Measurements from ENCODE around the gene COG4. TPM values are rescaled to one million over a fixed set of nuclear protein-coding genes. Genes with fewer than 3 reads are reported as not detected.
"Not testable (repeated sequence)": the region's sequence is repeated elsewhere in the genome, so short reads cannot be mapped to it uniquely, and the experiment has no call there.

The COG4 gene
- 36.9 TPM for total RNA-seq
- long read RNA-seq, transcript COG4-201 (19 exons, 2,833 nt) = major isoform, 127 of 162 reads
- long read RNA-seq, transcript COG4-202 (18 exons, 2,756 nt) = minor isoform, 5 of 162 reads
- long read RNA-seq, partial matches to known transcripts = 11 of 162 reads
- long read RNA-seq, other reads (novel, unspliced or antisense) = 19 of 162 reads

DNA sequence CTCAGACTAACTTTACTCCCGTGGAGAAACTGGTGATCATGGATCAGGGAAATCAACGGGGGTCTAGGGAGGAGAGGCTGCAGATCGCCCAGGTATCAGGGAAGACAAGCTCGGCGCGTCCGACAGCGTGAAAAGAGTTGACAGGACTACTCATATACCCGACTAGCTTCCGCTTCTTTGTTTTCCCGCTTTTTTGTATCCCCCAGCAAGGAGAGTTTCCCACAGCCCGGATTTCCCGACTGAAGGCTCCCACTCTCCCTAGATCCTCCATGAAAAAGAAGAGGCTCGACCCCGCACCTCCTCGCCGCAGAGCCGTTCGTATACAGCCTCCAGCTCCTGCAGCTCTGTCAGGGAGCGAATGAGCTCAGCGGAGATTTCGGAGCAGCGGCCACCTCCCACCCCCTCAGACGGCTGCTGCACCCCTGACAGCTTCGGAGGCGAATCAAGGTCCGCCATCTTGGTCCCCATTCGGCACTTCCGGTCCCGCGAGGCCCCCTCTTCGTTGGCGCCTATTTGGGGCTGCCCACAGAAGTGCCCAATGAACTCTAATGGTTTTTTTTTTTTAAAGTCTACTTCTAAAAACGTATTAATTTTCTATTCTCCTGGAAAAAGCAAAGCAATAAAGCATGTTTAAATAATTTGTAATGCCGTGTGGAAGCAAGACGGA is at the start of gene COG4:
Gene COG4, minus strand, starts transcription at position 479 of the 667 bp plus-strand sequence. Its CDS starts 11 bp downstream, at position 468.
- peak; percentile 94 for DNase-seq (ENCODE audit: low spot score)

DNA sequence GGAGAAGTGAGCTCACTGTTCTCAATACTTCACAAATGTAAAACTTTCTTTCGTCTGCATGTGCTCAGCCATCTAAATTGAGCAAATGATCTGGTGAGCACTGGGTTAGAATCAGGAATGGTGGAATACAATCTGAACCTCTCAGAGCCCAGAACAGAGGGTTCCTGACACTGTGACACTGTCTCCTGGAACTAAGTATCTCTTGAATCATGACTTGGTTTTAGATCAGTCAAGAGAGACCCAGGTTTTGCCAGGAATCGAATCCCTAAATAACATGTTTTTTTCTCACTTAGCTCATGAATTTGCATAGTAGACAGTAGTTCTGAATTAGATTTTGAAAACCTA is 49.5 kb upstream of the COG4 start:
- no peak for DNase-seq (ENCODE audit: low spot score)

DNA sequence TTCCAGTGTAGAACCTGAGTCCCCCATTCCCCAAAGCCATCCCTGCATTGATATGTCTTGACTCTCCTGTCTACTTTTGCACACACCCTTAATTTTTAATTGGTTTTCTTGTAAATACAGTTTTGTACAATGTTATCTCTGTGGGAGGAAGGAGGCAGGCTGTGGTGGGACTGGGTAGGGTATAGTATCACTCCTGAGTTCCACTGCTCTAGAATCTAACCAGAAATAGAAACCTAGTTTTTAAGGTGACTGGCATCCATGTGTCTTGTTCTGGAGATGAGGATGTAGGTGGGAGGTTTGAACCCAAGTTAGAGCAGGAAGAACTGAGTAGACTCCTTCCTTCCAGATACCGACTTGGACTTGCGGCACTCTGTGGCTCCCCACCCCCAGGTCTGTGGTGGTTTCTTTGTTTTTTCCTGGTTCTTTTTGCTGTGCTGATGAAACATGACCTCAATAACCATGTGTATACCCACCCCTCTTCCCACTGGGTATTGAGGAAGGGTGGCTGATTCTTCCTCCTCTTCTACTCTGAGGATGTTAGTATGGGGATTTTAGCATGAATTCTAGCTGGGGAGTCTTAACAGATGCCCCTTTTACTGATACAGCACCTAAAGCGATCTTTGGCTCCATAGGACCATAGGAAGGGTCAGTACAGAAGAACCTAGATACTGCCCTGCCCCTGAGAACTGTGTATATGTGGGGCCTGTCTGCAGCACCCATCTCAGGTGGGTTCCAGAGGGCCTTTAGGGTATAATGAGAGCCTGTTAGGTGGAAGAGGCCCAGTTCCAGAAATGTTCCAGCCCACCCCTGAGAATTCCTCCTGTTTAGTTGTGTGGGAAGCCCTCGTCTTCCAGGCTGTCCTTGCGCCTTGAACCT is 48.9 kb upstream of the COG4 start:
- DNase-seq (ENCODE audit: low spot score) = no peak

DNA sequence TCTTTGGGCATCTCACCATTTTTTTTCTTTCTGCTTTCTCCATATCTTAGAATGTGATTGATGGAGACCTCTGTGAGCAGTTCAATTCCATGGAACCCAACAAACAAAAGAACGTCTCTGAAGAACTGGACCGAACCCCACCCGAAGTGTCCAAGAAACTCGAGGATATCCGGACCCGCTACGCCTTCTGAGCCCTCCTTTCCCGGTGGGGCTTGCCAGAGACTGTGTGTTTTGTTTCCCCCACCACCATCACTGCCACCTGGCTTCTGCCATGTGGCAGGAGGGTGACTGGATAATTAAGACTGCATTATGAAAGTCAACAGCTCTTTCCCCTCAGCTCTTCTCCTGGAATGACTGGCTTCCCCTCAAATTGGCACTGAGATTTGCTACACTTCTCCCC is 48.3 kb upstream of the COG4 start:
- DNase-seq (ENCODE audit: low spot score) = peak; percentile 51

DNA sequence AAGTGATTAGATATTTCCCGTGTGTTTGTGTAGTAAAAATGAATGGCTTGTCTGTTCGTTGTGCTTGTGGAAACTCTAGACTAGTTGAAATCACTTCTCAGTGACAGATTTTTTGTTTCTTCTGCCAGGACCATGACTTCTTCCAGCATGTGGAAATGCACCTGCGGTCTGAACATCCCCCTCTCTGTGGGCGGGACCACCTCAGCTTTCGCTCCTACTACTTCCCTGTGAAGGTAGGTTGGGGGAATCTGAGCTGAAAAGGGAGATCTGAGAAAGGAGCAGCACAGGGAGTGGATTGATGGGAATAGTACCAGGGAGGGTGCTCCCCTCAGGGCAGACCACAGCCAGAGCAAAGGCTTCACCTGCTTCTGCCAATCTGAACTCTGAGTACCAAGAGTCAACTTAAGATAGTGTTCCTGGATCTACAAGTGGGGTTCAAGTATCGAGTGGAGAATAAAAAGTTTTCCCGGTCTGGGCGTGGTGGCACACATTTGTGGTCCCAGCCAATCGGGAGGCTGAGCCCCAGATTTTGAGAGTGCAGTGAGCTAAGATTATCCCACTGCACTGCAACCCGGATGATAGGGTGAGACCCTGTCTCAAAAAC is 47.7 kb upstream of the COG4 start:
- peak; percentile 39 for DNase-seq (ENCODE audit: low spot score)

DNA sequence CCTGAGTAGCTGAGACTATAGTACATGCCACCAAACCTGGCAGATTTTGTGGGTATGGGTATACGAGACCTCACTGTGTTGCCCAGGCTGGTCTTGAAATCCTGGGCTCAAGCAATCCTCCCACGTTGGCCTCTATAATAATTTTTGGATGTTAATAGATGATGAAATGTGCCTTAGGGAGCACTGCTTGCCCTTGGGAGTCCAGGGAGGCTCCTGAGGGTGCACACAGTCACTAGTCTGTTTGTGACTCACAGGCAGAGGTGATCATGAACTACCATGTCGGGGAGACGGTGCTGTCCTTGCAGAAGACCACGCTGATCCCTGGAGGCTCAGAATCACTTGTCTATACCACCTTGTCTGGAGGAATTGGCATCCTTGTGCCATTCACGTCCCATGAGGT is 46.4 kb upstream of the COG4 start:
- peak; percentile 35 for DNase-seq (ENCODE audit: low spot score)

DNA sequence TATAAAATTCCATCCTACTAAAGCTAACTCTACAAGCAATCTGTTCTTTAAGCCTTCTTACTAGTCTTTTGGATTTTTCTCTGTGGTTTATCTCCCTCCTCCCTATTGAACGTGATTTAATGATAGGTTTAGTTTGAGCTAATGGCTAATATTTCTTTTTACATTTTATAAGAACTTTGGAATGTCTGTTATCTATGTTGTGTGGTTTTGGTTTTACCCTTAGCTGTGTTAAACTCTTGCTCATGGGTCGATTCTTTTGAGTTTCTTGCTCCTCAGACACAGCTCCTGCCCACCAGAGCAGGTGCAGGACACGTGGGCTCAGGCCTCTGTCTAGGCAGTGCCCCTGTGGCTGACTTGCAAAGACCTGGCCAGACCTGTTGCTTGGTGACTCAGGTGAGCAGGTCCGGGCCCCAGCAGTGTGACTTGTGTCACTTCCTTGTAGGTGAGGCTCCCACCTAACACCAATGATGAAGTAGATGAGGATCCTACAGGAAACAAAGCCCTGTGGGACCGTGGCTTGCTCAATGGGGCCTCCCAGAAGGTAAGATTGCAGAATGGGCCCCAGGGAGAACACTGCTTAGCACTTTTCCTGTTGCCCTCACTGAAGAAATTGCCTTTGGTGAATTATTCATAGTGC is 45.4 kb upstream of the COG4 start:
- peak; percentile 84 for DNase-seq (ENCODE audit: low spot score)

DNA sequence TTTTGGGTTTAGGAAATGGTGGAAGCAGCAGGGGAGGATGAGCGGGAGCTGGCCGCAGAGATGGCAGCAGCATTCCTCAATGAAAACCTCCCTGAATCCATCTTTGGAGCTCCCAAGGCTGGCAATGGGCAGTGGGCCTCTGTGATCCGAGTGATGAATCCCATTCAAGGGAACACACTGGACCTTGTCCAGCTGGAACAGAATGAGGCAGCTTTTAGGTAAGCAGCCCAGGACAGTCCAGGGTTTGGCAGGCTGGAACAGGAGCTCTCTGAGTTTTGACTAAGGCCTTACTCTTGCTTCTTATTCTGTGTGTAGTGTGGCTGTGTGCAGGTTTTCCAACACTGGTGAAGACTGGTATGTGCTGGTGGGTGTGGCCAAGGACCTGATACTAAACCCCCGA is 41.7 kb upstream of the COG4 start:
- no peak for DNase-seq (ENCODE audit: low spot score)

DNA sequence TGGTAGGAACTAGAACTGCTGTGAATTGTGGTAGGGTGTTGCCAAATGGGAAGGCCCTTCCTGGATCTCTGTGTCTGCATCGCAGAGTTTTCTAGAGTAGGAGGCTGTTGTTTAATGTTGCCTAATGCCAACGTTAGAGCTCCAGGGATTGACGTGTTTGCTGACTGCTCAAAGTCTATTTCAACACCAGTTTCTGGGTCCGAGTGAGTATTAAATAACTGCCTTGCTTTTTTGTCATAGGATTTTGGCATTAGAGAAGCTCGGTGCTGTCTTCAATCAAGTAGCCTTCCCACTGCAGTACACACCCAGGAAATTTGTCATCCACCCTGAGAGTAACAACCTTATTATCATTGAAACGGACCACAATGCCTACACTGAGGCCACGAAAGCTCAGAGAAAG is 40.3 kb upstream of the COG4 start:
- DNase-seq (ENCODE audit: low spot score) = no peak

DNA sequence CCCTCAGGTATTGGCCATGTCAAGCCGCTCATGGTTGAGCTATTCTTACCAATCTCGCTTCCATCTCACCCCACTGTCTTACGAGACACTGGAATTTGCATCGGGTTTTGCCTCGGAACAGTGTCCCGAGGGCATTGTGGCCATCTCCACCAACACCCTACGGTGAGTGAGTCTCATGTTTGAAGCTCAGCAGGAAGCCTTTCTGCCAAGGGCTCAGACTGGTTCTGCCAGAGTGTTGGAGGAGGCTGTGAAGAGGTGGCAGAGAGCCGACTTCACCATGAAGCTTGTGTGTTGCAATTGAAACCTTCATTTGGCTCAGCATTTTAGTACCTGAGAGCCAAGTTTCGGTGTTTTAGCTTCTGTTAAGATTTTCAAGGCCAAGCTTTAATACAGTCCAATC is 38.3 kb upstream of the COG4 start:
- no peak for DNase-seq (ENCODE audit: low spot score)

DNA sequence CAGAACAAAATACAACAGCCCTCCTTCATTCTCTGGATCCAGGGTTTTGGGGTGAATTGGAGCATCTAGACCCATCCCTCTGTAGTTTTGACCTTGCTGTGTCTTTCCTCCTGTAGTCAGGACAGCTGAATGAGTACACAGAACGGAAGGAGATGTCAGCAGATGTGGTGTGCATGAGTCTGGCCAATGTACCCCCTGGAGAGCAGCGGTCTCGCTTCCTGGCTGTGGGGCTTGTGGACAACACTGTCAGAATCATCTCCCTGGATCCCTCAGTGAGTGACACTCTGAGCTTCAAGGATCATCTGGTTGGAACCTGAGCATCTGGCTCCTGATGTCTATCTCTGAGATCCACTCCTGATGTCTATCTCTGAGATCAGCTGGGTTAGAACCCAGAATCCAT is 32.7 kb upstream of the COG4 start:
- no peak for DNase-seq (ENCODE audit: low spot score)

DNA sequence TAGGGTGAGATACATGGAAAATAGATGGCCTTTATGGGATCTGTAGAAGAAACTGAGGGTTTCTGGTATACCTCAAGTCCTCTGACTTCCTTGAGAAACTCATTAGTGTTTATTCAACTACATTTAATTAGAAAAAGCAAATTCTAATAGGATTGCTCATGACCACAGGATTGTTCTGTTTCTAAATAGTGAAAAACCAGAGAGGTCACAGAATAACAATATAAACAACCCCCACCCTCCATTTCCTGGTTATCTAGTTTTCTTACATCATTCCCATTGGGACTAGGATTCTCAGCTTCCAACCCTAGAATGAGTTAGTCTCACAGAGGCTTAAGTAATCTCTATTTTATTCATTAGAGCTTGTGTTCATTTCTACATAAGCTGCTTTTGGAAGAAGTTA is 30.3 kb upstream of the COG4 start:
- no peak for DNase-seq (ENCODE audit: low spot score)

DNA sequence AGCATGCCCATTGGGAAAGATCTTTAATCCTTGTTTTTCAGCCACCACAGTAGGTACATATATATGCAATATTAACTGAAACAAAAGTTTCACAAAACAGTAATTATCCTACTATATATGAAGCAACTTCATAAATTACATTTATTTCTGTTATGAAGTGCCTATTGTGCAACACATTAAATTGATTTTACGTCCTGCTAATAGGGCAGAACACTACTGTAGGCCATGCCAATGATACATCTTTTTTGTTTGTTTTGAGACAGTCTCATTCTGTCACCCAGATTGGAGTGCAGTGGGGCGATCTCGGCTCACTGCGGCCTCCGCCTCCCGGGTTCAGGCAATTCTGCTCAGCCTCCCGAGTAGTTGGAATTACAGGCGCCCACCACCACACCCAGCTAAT is 29.3 kb upstream of the COG4 start:
- no peak for DNase-seq (ENCODE audit: low spot score)

DNA sequence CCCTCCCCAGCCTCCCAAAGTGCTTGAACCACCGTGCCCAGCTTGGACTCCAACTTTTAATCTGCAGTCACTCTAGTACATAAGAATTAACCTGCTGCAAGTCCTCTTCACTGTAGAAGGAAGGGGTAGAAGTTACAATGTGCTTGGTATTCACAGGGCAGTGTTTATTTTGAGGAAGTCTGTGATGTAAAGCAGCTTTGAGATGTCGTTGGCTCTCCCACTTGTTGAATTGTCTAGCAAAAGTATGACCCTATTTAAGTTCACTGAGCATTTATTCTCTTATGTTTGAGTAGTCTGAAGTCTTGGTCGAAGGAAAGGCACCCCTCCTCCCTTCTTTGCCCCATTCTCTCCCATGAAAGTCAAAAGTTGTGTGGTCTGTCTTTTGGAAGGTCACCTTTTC is 28.4 kb upstream of the COG4 start:
- DNase-seq (ENCODE audit: low spot score) = no peak

DNA sequence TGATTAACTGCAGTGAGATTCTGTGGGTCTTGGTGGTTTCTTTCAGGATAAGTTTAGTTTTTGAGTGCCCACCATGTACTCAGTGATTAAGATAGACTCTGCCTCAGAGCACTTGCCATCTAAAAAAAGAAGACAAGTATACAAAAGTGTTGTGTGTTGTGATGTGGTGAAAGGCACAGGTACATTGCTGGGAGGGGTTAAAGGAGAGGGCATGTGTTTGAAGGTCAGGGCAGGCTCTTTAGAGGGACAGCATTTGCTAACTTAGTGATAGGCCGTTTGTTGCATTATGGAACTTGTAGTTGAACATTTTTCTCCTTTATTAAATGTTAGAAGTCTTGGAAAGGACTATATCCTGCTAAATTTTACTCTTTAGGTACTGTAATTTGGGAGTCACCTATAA is 26.7 kb upstream of the COG4 start:
- DNase-seq (ENCODE audit: low spot score) = no peak

DNA sequence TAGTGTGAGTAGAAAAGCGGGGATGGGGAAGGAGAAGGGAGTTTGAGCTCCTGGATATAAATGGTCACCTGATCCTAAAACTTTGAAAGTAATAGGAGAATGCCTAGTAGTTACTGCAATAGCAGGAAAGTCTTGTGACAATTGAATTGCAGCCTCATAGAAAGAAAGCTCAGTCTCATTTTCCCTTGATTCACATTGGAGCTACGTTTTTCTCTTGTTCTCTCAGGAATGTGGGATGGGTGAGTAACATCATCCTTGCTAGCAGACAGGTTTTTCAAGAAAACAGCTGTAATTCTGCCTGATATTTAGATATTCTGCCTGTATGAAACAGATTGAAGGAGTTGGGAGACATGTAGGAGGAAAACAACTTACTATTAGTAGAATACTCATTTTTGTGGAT is 25.6 kb upstream of the COG4 start:
- DNase-seq (ENCODE audit: low spot score) = no peak

DNA sequence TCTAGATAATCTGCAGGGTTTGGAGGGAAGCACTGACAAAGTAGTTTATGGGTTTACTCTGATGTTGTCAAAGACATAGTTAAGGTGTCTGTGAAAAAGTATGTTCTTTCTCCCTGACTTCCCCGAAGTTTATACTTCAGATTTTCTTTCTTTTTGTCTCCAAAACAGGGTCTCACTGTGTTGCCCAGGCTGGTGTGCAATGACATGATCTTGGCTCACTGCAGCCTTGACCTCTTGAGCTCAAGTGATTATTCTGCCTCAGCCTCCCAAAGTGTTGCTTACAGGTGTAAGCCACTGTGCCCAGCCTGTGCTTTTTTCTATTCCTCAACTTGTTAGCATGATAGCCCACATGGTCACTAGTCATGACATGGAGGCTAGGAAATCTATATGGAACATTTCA is 21.2 kb upstream of the COG4 start:
- no peak for DNase-seq (ENCODE audit: low spot score)

DNA sequence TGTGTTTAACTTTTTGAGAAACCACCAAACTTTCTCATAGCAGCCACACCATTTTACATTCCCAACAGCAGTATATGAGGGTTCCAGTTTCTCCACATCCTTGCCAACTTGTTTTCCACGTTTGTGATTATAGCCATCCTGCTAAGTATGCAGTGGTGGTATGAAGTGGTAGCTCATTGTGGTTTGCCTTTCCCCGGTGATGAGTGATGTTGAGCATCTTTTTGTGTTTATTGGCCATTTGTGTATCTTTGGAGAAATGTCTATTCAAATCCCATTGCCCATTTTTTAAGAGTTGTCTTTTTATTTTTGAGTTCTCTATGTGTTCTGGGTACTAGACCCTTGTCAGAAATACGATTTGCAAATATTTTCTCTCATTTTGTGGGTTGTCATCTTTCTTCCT is 17.6 kb upstream of the COG4 start:
- DNase-seq (ENCODE audit: low spot score) = no peak

DNA sequence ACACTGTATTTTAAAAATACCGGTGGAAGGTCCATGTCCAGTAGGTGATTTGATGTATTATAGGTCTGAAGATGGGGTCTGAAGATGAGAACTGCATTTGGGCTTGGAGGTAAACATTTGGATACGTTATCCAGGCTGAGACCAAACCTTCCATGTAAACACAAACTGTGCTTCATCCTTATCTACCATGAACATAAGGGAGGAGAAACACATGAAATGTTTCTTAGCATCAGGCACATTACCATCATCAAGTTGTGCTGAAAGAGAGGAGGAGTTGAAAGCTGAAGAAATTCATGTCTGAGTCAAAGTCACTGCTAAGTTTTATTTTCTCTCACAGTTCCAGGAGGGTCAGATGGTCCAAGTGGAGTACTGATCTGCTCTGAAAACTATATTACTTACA is 11.6 kb upstream of the COG4 start:
- no peak for DNase-seq (ENCODE audit: low spot score)

DNA sequence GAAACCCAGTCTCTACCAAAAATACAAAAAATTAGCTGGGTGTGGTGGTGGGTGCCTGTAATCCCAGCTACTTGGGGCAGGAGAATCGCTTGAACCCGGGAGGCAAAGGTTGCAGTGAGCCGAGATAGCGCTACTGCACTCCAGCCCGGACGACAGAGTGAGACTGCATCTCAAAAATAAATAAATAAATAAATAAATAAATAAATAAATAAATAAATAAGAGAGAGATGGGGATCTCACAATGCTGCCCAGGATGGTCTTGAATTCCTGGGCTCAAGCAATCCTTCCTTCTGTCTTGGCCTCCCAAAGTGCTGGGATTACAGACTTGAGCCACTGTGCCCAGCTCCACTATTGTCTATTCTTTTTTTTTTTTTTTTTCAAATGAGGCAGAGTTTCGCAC is 6.6 kb upstream of the COG4 start:
- DNase-seq (ENCODE audit: low spot score) = not testable (repeated sequence)

DNA sequence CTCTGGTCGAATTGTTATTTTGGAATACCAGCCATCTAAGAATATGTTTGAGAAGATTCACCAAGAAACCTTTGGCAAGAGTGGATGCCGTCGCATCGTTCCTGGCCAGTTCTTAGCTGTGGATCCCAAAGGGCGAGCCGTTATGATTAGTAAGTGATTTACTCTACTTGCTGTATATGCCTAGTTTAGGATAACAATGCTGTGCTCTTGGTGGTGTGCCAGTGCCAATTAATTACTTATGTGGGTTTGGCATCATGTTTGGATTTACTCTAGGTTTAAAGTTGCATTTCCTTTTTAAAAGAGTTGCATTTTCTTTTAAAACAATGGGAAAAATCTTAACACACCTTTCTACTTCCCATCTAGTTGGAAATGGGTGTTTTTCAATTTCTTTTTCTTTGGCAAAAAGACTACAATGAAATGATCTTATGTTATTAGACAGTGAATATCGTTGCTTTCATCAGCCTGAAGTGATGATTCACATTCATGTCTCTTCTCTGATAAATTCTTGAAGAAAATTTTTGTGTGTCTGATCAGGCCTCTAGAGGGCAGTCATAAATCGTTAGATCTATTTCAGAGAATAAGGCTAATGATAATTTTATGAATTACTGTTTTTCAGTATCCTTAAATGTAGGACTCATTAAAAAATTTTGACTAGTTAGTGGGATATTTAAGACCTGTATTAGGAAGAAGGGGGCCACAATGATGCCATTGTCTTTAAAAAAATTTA is 5.9 kb upstream of the COG4 start:
- DNase-seq (ENCODE audit: low spot score) = no peak

All from mesenteric fat pad (tissue), 1 donor.